ENCODE results near the gene C7orf33. TPM values are rescaled to one million over a fixed set of nuclear protein-coding genes. Genes with fewer than 3 reads are reported as not detected.

C7orf33 gene
- total and polyA plus RNA-seq, 2 of the 13 experiments (the other 11 are each of a cell fraction or from before 2014, with no cell fraction given): not detected

DNA sequence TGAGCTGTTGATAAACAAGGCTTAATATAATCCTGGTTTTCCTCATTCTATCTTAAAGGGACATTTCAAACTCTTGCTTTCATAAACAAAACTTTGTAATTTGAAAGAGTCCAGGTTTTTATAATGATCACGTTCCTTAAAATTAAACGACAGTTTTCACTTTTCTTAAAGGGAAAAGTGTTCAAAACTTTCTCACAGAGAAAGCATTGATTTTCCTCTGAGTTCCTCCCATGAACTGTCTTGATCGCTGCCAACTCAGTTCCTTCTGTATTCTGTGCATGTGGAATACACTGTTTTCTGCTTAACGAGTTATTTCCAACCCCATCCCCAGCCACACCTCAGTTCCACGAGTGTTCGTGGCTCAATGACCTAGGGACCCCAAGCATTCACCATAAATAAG lies 2.4 kb upstream of the C7orf33 start:
- in situ Hi-C loops (cut with HindIII; ENCODE audit: extremely low pct_ligation_motif_present, low pct_unique_long_range_greater_than_20kb): no loop called here
- Histone ChIP-seq H3K9ac (ENCODE audit: insufficient read depth, low read depth, low read length) (no peak overlapping the region), H3K4me1 (ENCODE audit: insufficient read depth, low read length) (peaks cover 12% of the 10 kb centered on the region), H3K27me3 (ENCODE audit: control insufficient read depth in 1 of 2, insufficient read depth in 2 of 2, low read length in 2 of 2) (peaks cover 1 to 12% of the 10 kb centered on the region in 2 experiments; a peak in 3 of 5 replicates), H3K4me2 (ENCODE audit: low read depth, low read length) (no peak overlapping the region), H3K36me3 (replicated peaks in 1 of 2; ENCODE audit: control insufficient read depth in 1 of 2, insufficient read depth in 2 of 2, low read length in 2 of 2) (no peaks in the 10 kb centered on the region), H3K4me3 (replicated peaks in 1 of 3; ENCODE audit: insufficient read depth in 1 of 3, low read depth in 2 of 3, low read length in 3 of 3) (no peak overlapping the region), H4K20me1 (ENCODE audit: insufficient read depth, low read length) (no peaks in the 10 kb centered on the region), H3K79me2 (ENCODE audit: insufficient read depth, low read length) (no peaks in the 10 kb centered on the region), H3K9me3 (ENCODE audit: low read length) (no peaks in the 10 kb centered on the region), H2AFZ (ENCODE audit: low read length) (no peak overlapping the region), H3K27ac (ENCODE audit: extremely low read length, insufficient read depth, low read length) (no peak overlapping the region)
- BruUV-seq (replicated peaks): no TSS peak
- intact Hi-C loops (cut with micrococcal nuclease; ENCODE audit: unreplicated experiment): no loop called here
- POLR2A ChIA-PET: no interaction called here
- no peak for DNase-seq (ENCODE audit: low spot score)
- ATAC-seq: no peak
- CTCF ChIA-PET (ENCODE audit: low intra/inter-chr PET ratio, low total read pairs): no interaction called here
- FAIRE-seq: no peak
- WGBS (ENCODE audit: low lambda C conversion rate): 17% methylated on average over 6 of the region's 6 CpGs
- TF ChIP-seq HCFC1 (IDR thresholded peaks at IDR 0.05; ENCODE audit: low read depth, low read length): no peak

DNA sequence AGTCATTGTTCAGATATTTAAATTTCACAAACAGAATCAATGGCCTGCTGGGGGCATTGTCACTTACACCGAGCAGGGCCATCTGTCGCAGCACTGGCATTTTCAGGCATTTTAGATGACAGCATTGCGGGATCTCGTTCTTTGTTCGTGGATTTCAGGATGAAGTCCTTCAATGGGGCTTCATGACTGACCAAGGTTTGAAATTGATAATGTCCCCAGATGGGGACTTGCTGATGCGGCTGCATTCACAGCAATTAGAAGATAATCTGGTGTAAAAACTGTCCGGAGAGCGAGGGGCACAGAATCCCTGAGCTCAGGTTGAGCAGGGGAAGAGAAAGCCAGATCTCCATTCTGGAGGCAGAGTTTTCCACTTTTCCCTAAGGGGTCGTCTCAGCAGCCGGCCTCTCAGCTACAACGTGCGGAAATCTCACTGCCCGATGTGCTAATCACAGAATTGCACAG lies 1.9 kb upstream of the C7orf33 start:
- no peak for TF ChIP-seq RFXANK (CRISPR knock-in tag; IDR thresholded peaks at IDR 0.05)
- TF ChIP-seq POLR2AphosphoS5 (IDR thresholded peaks at IDR 0.05; ENCODE audit: low read depth, low read length): no peak
- TF ChIP-seq ZNF337 (CRISPR knock-in tag; IDR thresholded peaks at IDR 0.05; ENCODE audit: borderline replicate concordance, low read depth): no peak
- TF ChIP-seq ELF1 (CRISPR knock-in tag; IDR thresholded peaks at IDR 0.05): no peak
- no peak for TF ChIP-seq ZNF709 (CRISPR knock-in tag; IDR thresholded peaks at IDR 0.05)
- TF ChIP-seq CHD2 (IDR thresholded peaks at IDR 0.05; ENCODE audit: low read depth, low read length): no peak
- no peak for TF ChIP-seq IRF2 (CRISPR knock-in tag; IDR thresholded peaks at IDR 0.05)
- no peak for TF ChIP-seq FOXK2 (IDR thresholded peaks at IDR 0.05)
- no peak for TF ChIP-seq NAIF1 (CRISPR knock-in tag; IDR thresholded peaks at IDR 0.05; ENCODE audit: borderline replicate concordance)
- no peak for TF ChIP-seq NFIB (CRISPR knock-in tag; IDR thresholded peaks at IDR 0.05; ENCODE audit: borderline replicate concordance)
- no peak for TF ChIP-seq KLF16 (CRISPR knock-in tag; IDR thresholded peaks at IDR 0.05)
- TF ChIP-seq ZNF598 (CRISPR knock-in tag; IDR thresholded peaks at IDR 0.05; ENCODE audit: borderline replicate concordance): no peak
- no peak for TF ChIP-seq ZNF552 (CRISPR knock-in tag; IDR thresholded peaks at IDR 0.05; ENCODE audit: borderline replicate concordance)
- no peak for TF ChIP-seq NR2C2 (CRISPR knock-in tag; IDR thresholded peaks at IDR 0.05; ENCODE audit: borderline replicate concordance)
- no peak for TF ChIP-seq TP53 (CRISPR knock-in tag; conservative IDR thresholded peaks at IDR 0.05)
- no peak for TF ChIP-seq POGZ (CRISPR knock-in tag; IDR thresholded peaks at IDR 0.05)
- TF ChIP-seq KDM3A (CRISPR knock-in tag; IDR thresholded peaks at IDR 0.05; ENCODE audit: low read depth): no peak
- Histone ChIP-seq H3K79me2 (ENCODE audit: insufficient read depth, low read length) (no peaks in the 10 kb centered on the region), H3K9me3 (ENCODE audit: low read length) (no peaks in the 10 kb centered on the region), H4K20me1 (ENCODE audit: insufficient read depth, low read length) (no peaks in the 10 kb centered on the region), H3K36me3 (replicated peaks in 1 of 2; ENCODE audit: control insufficient read depth in 1 of 2, insufficient read depth in 2 of 2, low read length in 2 of 2) (no peaks in the 10 kb centered on the region), H3K4me2 (ENCODE audit: low read depth, low read length) (no peak overlapping the region), H2AFZ (ENCODE audit: low read length) (no peak overlapping the region), H3K4me3 (replicated peaks in 1 of 3; ENCODE audit: insufficient read depth in 1 of 3, low read depth in 2 of 3, low read length in 3 of 3) (no peak overlapping the region), H3K9ac (ENCODE audit: insufficient read depth, low read depth, low read length) (no peak overlapping the region), H3K4me1 (ENCODE audit: insufficient read depth, low read length) (peaks cover 12% of the 10 kb centered on the region), H3K27ac (ENCODE audit: extremely low read length, insufficient read depth, low read length) (no peak overlapping the region), H3K27me3 (ENCODE audit: control insufficient read depth in 1 of 2, insufficient read depth in 2 of 2, low read length in 2 of 2) (peaks cover 1 to 12% of the 10 kb centered on the region in 2 experiments; a peak in 3 of 5 replicates)
- ATAC-seq (no peak), DNase-seq (ENCODE audit: low spot score) (no peak), FAIRE-seq (no peak)
- in situ Hi-C loops (cut with HindIII; ENCODE audit: extremely low pct_ligation_motif_present, low pct_unique_long_range_greater_than_20kb): no loop called here
- ChIA-PET POLR2A (no interaction called here), CTCF (ENCODE audit: low intra/inter-chr PET ratio, low total read pairs) (no interaction called here)
- WGBS (ENCODE audit: low lambda C conversion rate): 65% methylated on average over 13 of the region's 13 CpGs
- intact Hi-C loops (cut with micrococcal nuclease; ENCODE audit: unreplicated experiment): no loop called here
- BruUV-seq (replicated peaks): no TSS peak
